ENCODE results near the gene INPP4A.
A peak's percentile ranks its signal among the peaks of the same experiment; 100 is the strongest.

Gene INPP4A

GRCh38 chr2:98601532-98602132 lies 157.0 kb downstream of the INPP4A start:
- peak; percentile 42 for DNase-seq

GRCh38 chr2:98604547-98604946 lies 159.9 kb downstream of the INPP4A start:
- DNase-seq = no peak

- no peak for DNase-seq
Observed at GRCh38 chr2:98605076-98605475, 160.4 kb downstream of the INPP4A start.

- no peak for DNase-seq
Observed at GRCh38 chr2:98606431-98606830, 161.8 kb downstream of the INPP4A start.

- DNase-seq = no peak
Observed at GRCh38 chr2:98607104-98607503, 162.4 kb downstream of the INPP4A start.

GRCh38 chr2:98607741-98608115 lies 163.1 kb downstream of the INPP4A start:
- DNase-seq = no peak

- peak; percentile 92 for DNase-seq
Observed at GRCh38 chr2:98608116-98608961, 163.7 kb downstream of the INPP4A start, which contains the start of the genes COA5 and UNC50. Gene COA5 (minus strand): TSS chr2:98608512. CDS start chr2:98608405, 107 bp downstream. Gene UNC50 (plus strand): TSS chr2:98608589. CDS start chr2:98609760, 1,171 bp downstream.

- DNase-seq = no peak
Observed at GRCh38 chr2:98608962-98609604, 164.4 kb downstream of the INPP4A start.

GRCh38 chr2:98614024-98614739 lies 169.5 kb downstream of the INPP4A start:
- DNase-seq = no peak

- no peak for DNase-seq
Observed at GRCh38 chr2:98615481-98615880, 170.8 kb downstream of the INPP4A start.

GRCh38 chr2:98617149-98617548 lies 172.5 kb downstream of the INPP4A start:
- no peak for DNase-seq

- no peak for DNase-seq
Observed at GRCh38 chr2:98623657-98624056, 179.0 kb downstream of the INPP4A start.

- DNase-seq = no peak
Observed at GRCh38 chr2:98632351-98632750, 187.7 kb downstream of the INPP4A start.

GRCh38 chr2:98634406-98635092 lies 189.9 kb downstream of the INPP4A start:
- DNase-seq = peak; percentile 49

GRCh38 chr2:98637401-98638147 lies 192.9 kb downstream of the INPP4A start:
- peak; percentile 75 for DNase-seq

- DNase-seq = no peak
Observed at GRCh38 chr2:98643496-98644100, 198.9 kb downstream of the INPP4A start.
